BE2C (cell line): ENCODE results near the gene ARHGEF12. TPM values are rescaled to one million over a fixed set of nuclear protein-coding genes. Genes with fewer than 3 reads are reported as not detected.

Experiments used
- DNase-seq: peaks from one replicate; pipeline ENCODE4 v3.0.0-alpha.2; 2020
- H3K27me3 ChIP-seq: fragments of 250-450 bp; sonication (Bioruptor Pico); 2 replicates; pipeline ENCODE4 v1.5.1; 2020; ENCODE audit warnings: mild to moderate bottlenecking
- H3K36me3 ChIP-seq: fragments of 250-450 bp; sonication (Bioruptor Pico); 2 replicates; pipeline ENCODE4 v1.5.1; 2020; ENCODE audit warnings: mild to moderate bottlenecking
- H3K4me1 ChIP-seq: fragments of 250-450 bp; sonication (Bioruptor Pico); 2 replicates; pipeline ENCODE4 v1.5.1; 2020
- H3K4me3 ChIP-seq: 2 replicates; pipeline ENCODE4 v1.5.1; 2011; ENCODE audit warnings: low read depth, low read length
- H3K9me3 ChIP-seq: fragments of 250-450 bp; sonication (Bioruptor Pico); 2 replicates; pipeline ENCODE4 v1.5.1; 2020
- polyA plus RNA-seq: library from polyadenylated mRNA; unstranded; fragments of >200 nt; gene quantifications from one replicate; pipeline ENCODE4 v1.2.1, GENCODE V29; 2012; ENCODE audit warnings: low read depth, missing spikeins; ENCODE audit not compliant: insufficient read length, insufficient read depth
- TF ChIP-seq, protein P1 (sequence below): IDR thresholded peaks from 2 replicates; pipeline ENCODE4 v1.5.1; 2012; ENCODE audit warnings: mild to moderate bottlenecking, low read depth, low read length

ARHGEF12 gene
- polyA plus RNA-seq: 37.0 TPM

DNA sequence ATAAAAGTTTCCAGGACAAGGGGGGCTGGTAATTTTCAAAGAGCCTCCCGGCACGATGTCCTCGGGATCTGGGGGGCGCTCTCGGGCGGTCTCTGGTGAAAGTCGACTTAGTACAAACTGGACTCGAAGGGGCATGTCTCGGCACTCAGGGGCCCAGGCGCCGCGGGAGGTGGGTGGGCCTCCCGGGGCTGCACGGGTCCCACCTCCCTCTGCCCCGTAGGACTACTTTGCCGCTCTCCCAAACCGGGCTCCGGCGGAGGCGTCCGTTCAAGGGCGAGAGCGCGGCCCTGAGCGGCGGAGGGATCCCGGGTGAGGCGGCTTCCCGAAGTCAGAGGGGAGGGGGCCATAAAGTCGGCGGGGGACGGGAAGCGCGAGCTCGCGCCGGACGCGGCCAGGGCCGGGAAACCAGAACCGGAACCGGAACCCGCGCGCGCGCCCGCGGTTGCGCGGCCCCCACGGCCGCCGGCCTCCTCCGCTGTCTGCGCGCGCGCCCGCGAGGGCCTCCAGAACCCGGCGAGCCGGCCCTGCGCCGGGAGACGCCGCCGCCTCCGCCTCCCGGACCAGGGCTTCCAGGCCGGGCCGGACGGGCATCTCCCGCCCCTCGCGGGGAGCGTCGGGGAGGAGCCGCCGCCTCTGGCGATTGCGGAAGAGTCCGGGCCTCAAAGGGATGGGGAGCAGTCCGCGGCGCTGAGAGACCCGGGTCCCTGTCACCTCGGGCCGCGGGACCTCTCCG is at the start of gene ARHGEF12:
Gene ARHGEF12, plus strand, starts transcription at position 506 of the 733 bp plus-strand sequence. CDS start 831 bp downstream, outside the sequence.
- TF ChIP-seq, protein P1, sequence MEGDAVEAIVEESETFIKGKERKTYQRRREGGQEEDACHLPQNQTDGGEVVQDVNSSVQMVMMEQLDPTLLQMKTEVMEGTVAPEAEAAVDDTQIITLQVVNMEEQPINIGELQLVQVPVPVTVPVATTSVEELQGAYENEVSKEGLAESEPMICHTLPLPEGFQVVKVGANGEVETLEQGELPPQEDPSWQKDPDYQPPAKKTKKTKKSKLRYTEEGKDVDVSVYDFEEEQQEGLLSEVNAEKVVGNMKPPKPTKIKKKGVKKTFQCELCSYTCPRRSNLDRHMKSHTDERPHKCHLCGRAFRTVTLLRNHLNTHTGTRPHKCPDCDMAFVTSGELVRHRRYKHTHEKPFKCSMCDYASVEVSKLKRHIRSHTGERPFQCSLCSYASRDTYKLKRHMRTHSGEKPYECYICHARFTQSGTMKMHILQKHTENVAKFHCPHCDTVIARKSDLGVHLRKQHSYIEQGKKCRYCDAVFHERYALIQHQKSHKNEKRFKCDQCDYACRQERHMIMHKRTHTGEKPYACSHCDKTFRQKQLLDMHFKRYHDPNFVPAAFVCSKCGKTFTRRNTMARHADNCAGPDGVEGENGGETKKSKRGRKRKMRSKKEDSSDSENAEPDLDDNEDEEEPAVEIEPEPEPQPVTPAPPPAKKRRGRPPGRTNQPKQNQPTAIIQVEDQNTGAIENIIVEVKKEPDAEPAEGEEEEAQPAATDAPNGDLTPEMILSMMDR: peak; percentile 40
- Histone ChIP-seq H3K4me1 (peaks cover 9% of the 10 kb centered on the region; the same call in 1 of the 2 replicates), H3K36me3 (no peaks in the 10 kb centered on the region), H3K4me3 (peak within 1 kb of the TSS; percentile 95), H3K27me3 (no peaks in the 10 kb centered on the region), H3K9me3 (no peaks in the 10 kb centered on the region)
- peak; percentile 97 for DNase-seq

DNA sequence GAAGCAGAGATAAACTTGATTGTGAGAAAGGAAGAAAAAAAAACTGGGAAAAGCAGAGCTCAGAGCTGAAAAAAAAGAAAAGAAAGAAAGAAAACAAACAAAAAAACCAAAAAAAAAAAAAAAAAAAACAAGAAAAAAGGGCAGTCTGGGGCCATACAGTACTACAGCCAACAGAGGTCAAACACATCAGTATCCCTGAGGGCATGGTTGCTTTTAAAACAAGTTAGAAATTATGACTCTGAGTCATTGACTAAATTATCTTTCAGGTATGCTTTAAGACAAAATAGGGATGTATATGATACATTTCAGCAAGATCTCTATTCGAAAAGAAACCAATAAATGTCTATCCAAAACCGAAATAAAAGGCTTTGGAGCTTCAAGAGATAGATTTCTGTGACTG is 48.2 kb upstream of the ARHGEF12 start:
- no peak for DNase-seq
- TF ChIP-seq, protein P1: no peak
- H3K27me3 ChIP-seq: peaks cover 6% of the 10 kb centered on the region
- H3K36me3 ChIP-seq: no peaks in the 10 kb centered on the region
- no peaks in the 10 kb centered on the region for H3K9me3 ChIP-seq
- no peak overlapping the region for H3K4me3 ChIP-seq
- H3K4me1 ChIP-seq: no peaks in the 10 kb centered on the region; the same call in 1 of the 2 replicates

GRCh38 chr11:120289426-120289825 is 46.8 kb upstream of the ARHGEF12 start:
- TF ChIP-seq, protein P1: no peak
- no peaks in the 10 kb centered on the region for H3K36me3 ChIP-seq
- peaks cover 7% of the 10 kb centered on the region for H3K4me1 ChIP-seq
- no peak overlapping the region for H3K4me3 ChIP-seq
- DNase-seq: no peak
- no peaks in the 10 kb centered on the region for H3K9me3 ChIP-seq
- peaks cover 18% of the 10 kb centered on the region for H3K27me3 ChIP-seq

DNA sequence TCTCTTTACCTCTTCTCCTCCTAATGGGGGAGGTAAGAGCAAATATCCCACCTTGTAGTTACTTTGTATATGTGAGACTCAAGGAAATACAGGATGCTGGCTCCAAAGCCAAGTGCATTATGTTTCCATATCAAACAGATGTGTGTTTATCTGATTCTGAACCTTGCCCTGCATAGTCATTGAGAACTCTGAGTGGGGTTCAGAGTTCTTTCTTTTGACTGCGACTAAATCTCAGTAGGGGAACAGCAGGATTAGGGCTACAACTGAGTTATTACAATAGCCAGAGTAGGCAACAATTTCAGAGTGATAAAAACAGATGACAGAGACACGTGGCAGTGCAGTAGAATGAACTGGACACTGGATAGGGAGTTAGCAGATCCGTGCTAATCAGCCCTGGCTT is 45.3 kb upstream of the ARHGEF12 start:
- H3K27me3 ChIP-seq: peaks cover 20% of the 10 kb centered on the region

GRCh38 chr11:120293038-120293800 is 43.0 kb upstream of the ARHGEF12 start:
- TF ChIP-seq, protein P1: no peak
- Histone ChIP-seq H3K4me1 (peaks cover 14% of the 10 kb centered on the region), H3K9me3 (no peaks in the 10 kb centered on the region), H3K4me3 (no peak overlapping the region), H3K36me3 (no peaks in the 10 kb centered on the region), H3K27me3 (peaks cover 20% of the 10 kb centered on the region)
- no peak for DNase-seq

More for the DNA sequence above, 45.3 kb upstream of the ARHGEF12 start:
- no peak overlapping the region for H3K4me3 ChIP-seq
- peaks cover 14% of the 10 kb centered on the region for H3K4me1 ChIP-seq
- H3K36me3 ChIP-seq: no peaks in the 10 kb centered on the region
- no peaks in the 10 kb centered on the region for H3K9me3 ChIP-seq
- no peak for DNase-seq
- TF ChIP-seq, protein P1: no peak
